IPS-18c (cell line): ENCODE results near the gene ZNF80.

Source experiments
- H3K4me3 ChIP-seq: 2 replicates; pipeline ENCODE4 v1.7.0; 2013; ENCODE audit warnings: low read depth, mild to moderate bottlenecking, low read length, moderate library complexity; ENCODE audit not compliant: insufficient read depth
- H3K9me3 ChIP-seq: one replicate; pipeline ENCODE4 v1.6.1; 2013; ENCODE audit warnings: mild to moderate bottlenecking, low read length, moderate library complexity; ENCODE audit not compliant: control insufficient read depth, insufficient read depth

Gene ZNF80

DNA sequence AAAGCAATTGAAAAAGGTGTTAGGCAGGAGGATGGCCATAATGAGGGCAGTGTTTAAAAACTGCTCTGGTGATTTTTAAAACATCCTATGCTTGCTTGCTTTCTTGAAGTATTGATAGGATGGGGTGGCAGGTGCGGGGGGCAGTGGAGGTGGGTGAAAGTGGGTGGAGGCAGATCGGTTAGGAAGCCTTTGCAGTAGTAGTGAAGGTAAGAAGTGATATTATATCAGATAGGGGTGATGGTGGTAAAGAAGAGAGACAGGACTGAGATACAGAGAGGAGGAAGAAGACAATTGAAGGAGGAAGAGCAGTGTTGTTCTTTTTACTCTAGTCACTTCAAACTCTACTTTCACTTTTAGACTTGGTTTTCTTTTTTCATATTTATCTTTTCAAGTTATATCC, 11.1 kb downstream of the ZNF80 start:
- Histone ChIP-seq H3K4me3 (no peak overlapping the region), H3K9me3 (peaks cover 8% of the 10 kb centered on the region)

GRCh38 chr3:114223143-114223542, 14.2 kb downstream of the ZNF80 start:
- Histone ChIP-seq H3K9me3 (peaks cover 8% of the 10 kb centered on the region), H3K4me3 (no peak overlapping the region)

- no peak overlapping the region for H3K4me3 ChIP-seq
Observed at GRCh38 chr3:114221881-114222264, 15.5 kb downstream of the ZNF80 start.

GRCh38 chr3:114221165-114221880, 16.1 kb downstream of the ZNF80 start:
- H3K4me3 ChIP-seq = no peak overlapping the region
- H3K9me3 ChIP-seq = peaks cover 8% of the 10 kb centered on the region

More at GRCh38 chr3:114221881-114222264, 15.5 kb downstream of the ZNF80 start:
- peaks cover 8% of the 10 kb centered on the region for H3K9me3 ChIP-seq

DNA sequence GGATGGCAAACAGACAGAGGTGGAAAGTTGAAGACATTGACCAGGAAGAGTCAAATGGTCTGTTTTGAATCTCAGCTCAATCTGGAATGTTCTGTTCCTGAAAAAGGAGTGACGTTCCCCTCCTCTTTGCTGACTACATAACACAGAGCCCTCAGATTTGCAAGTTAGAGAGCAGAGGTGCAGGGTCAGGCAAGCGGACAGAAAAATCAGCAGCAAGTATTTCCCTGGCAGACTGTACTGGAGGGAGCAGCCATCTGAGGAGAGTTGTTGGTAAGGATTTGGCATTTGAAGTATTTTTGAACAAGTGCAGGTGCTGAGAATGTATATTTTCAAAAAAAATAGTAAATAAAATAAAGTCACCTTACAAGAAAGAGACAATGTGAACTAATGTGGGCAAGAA, 17.6 kb downstream of the ZNF80 start:
- Histone ChIP-seq H3K9me3 (no peaks in the 10 kb centered on the region), H3K4me3 (no peak overlapping the region)

DNA sequence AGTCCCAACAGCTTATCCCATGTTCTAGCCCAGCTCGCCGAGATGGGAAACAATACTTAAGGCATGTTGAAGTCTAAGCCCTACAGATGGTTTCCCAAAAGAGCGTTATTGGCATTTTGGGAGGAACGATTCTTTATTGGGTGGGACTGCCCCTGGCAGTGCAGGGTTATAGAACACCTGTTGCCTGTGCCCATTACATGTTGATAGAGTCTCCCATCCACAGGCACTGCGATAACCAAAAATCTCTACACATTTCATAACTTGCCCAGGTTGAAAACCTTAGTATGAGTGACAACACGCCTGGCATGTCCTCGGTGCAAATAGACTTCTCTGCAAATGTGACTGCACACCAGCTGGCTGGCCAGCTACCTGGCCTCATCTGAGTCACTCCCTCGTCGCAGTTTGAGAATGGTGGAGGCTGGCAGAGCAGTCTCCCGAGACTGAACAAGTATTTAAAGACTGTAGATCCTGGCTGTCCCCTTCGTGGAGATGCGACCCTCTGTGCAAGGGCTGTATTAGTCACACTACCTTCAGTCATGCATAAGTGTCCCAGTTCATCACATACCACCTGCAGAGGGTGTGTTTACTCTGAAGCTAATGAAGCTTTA, 18.7 kb downstream of the ZNF80 start:
- Histone ChIP-seq H3K4me3 (no peak overlapping the region), H3K9me3 (no peaks in the 10 kb centered on the region)

DNA sequence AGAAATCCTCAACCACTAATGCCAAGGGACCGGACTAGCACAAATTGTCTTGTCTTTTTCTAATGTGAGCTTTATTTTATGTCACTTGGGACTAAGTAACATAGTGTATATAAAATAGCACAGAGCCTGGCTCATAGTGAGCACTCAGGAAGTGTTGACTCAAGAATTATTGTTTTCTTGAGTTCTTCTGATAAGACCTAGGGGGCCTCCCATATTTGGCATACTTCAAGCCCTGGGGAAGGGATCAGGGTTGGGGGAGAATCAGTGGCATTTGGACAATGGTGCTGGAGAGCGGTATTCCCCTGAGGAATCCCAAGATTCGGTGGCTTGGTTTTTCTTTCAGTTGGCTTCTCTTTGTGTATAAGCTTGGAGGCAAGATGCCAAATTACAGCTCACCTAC, 19.4 kb downstream of the ZNF80 start:
- no peak overlapping the region for H3K4me3 ChIP-seq
- no peaks in the 10 kb centered on the region for H3K9me3 ChIP-seq

GRCh38 chr3:114217266-114217665, 20.1 kb downstream of the ZNF80 start:
- no peaks in the 10 kb centered on the region for H3K9me3 ChIP-seq
- no peak overlapping the region for H3K4me3 ChIP-seq

DNA sequence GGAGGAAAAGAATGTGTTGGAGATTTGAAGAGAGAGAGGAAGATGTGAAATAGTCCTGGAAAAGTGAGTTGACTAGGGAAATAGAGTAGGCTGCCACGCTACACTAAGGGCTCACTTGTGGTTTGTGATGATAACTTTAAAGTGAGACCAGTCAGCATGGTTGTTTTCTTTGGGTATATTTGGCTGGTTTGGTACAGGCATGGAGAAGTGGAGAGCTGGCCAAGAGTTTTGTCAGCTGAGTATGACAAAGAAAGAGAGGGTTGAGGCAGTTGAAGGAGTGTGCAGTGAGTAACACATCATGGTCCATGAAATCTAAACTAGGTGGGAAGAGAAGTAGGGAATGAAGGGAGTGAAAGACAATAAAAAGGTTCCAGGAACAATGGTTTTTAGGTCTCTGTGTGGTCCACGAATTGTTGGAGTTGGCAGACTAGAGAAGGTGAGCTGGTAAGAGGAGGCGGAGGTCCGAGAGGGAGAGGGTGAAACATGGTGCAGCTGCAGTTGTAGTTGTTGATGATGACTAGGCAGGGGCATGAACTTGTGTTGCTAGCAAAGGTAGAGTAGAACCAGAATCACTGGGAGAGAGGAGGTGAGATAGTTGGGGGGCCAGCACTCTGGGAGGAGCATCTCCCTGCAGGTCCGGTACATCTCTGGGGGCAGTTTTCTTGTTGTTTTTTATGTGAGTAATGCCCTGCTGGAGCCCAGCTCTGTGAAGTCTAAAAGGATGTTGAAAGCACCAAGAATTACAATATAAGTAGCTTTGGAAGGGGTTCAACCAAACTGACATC, 21.0 kb downstream of the ZNF80 start:
- no peak overlapping the region for H3K4me3 ChIP-seq
- no peaks in the 10 kb centered on the region for H3K9me3 ChIP-seq

GRCh38 chr3:114214542-114215341, 22.6 kb downstream of the ZNF80 start:
- H3K4me3 ChIP-seq = no peak overlapping the region
- H3K9me3 ChIP-seq = no peaks in the 10 kb centered on the region

GRCh38 chr3:114213627-114214541, 23.5 kb downstream of the ZNF80 start:
- no peak overlapping the region for H3K4me3 ChIP-seq

GRCh38 chr3:114213292-114213626, 24.1 kb downstream of the ZNF80 start:
- Histone ChIP-seq H3K9me3 (no peaks in the 10 kb centered on the region), H3K4me3 (no peak overlapping the region)

More at GRCh38 chr3:114213627-114214541, 23.5 kb downstream of the ZNF80 start:
- H3K9me3 ChIP-seq = no peaks in the 10 kb centered on the region

DNA sequence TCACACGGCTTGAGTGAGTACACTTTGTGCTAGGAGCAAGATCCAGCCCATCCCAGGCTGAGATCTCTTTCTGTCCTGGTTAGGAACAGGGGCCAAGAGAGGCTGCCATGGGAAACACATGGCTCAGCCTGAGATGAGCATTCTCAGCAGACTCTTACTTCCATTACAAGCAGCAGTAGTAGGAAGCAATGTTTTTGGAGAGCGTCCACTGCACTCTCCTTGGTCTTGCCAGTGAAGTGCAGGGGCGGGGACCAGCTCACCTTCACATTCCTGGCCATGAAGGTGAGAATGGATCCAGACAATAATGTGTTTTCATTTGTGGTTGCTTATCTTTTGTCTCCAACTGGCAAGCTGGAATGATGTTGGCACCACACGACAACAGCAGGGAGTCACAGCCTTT, 24.7 kb downstream of the ZNF80 start:
- Histone ChIP-seq H3K9me3 (no peaks in the 10 kb centered on the region), H3K4me3 (no peak overlapping the region)

DNA sequence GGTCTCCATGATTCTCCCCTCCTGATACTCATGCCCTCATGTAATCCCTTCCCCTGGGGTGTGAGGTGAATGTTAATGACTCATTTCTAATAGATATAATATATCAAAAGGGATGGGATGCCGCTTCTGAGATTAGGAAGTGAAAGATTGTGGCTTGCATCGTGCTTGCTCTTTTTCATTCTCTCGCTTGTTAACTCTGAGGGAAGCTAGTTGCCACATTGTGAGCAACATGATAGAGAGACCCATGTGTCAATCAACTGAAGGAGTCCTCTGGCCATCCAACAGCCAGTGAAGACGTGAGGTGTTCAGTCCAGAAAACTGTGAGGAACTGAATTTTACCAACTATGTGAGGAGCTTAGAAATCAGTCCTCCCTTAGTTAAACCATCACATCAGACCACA, 29.6 kb downstream of the ZNF80 start:
- H3K9me3 ChIP-seq = no peaks in the 10 kb centered on the region
- H3K4me3 ChIP-seq = no peak overlapping the region

- H3K4me3 ChIP-seq = no peak overlapping the region
- no peaks in the 10 kb centered on the region for H3K9me3 ChIP-seq
Observed at GRCh38 chr3:114206342-114206741, 31.0 kb downstream of the ZNF80 start.

- no peaks in the 10 kb centered on the region for H3K9me3 ChIP-seq
- no peak overlapping the region for H3K4me3 ChIP-seq
Observed at GRCh38 chr3:114205541-114205940, 31.8 kb downstream of the ZNF80 start.

DNA sequence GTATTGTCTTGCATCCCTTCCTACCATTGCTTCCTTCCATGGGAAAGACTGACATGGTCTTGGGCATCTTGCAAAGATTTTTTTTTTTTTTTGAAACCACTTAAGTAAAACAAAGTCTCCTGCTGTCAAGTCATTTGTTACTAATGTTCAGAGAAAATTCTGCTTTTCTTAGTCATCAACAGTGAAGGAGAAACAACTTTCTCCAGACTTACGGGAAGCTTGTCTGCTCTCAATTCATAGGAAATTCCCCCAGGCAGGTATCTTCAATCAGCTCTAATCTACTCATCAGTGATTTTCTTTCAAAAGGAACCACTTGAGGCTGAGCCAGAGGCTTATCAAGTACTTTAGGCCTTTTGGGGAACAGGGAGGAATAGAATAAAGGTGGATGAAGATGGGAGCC, 42.6 kb downstream of the ZNF80 start:
- no peaks in the 10 kb centered on the region for H3K9me3 ChIP-seq

More for the DNA sequence above, 42.6 kb downstream of the ZNF80 start:
- no peak overlapping the region for H3K4me3 ChIP-seq
